ENCODE measurements around the gene TBC1D17.

GRCh38 chr19:49878744-49879070 is 1.2 kb downstream of the TBC1D17 start:
- TF ChIP-seq, protein P1, sequence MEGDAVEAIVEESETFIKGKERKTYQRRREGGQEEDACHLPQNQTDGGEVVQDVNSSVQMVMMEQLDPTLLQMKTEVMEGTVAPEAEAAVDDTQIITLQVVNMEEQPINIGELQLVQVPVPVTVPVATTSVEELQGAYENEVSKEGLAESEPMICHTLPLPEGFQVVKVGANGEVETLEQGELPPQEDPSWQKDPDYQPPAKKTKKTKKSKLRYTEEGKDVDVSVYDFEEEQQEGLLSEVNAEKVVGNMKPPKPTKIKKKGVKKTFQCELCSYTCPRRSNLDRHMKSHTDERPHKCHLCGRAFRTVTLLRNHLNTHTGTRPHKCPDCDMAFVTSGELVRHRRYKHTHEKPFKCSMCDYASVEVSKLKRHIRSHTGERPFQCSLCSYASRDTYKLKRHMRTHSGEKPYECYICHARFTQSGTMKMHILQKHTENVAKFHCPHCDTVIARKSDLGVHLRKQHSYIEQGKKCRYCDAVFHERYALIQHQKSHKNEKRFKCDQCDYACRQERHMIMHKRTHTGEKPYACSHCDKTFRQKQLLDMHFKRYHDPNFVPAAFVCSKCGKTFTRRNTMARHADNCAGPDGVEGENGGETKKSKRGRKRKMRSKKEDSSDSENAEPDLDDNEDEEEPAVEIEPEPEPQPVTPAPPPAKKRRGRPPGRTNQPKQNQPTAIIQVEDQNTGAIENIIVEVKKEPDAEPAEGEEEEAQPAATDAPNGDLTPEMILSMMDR (IDR thresholded peaks at IDR 0.05; ENCODE audit: poor library complexity, severe bottlenecking) = no peak
- no peak for TF ChIP-seq EZH2 (IDR thresholded peaks at IDR 0.05; ENCODE audit: borderline replicate concordance, insufficient read depth, low read length, poor library complexity, severe bottlenecking)
- TF ChIP-seq RAD21 (conservative IDR thresholded peaks at IDR 0.05) = no peak
- no peak for TF ChIP-seq POLR2AphosphoS5 (IDR thresholded peaks at IDR 0.05)
- no peak for TF ChIP-seq EP300 (conservative IDR thresholded peaks at IDR 0.05; ENCODE audit: poor library complexity, severe bottlenecking)
- TF ChIP-seq MXI1 (conservative IDR thresholded peaks at IDR 0.05; ENCODE audit: poor library complexity, severe bottlenecking) = no peak
- TF ChIP-seq TAF1 (IDR thresholded peaks at IDR 0.05; ENCODE audit: low read depth) = no peak
- no peak for TF ChIP-seq REST (IDR thresholded peaks at IDR 0.05; ENCODE audit: borderline replicate concordance)

Measured in neural cell (in vitro differentiated cells).